Measurements from ENCODE around the gene ZMYND15. TPM values are rescaled to one million over a fixed set of nuclear protein-coding genes. Genes with fewer than 3 reads are reported as not detected.
A peak's percentile ranks its signal among the peaks of the same experiment; 100 is the strongest.
"Not testable (repeated sequence)": the region's sequence is repeated elsewhere in the genome, so short reads cannot be mapped to it uniquely, and the experiment has no call there.

Gene ZMYND15
- total RNA-seq, 1 donor from 2014 or later = 1.5 TPM

- no peak for DNase-seq (ENCODE audit: low read depth)
- peak overlapping the region; percentile 67 for H3K4me3 ChIP-seq (ENCODE audit: low read depth, low read length)
- TF ChIP-seq CTCF (conservative IDR thresholded peaks at IDR 0.05; ENCODE audit: low read depth, low read length) = no peak
These were observed 28.7 kb upstream of the ZMYND15 start for GRCh38 chr17:4710693-4711634.

GRCh38 chr17:4711661-4712181, 27.9 kb upstream of the ZMYND15 start:
- TF ChIP-seq CTCF (conservative IDR thresholded peaks at IDR 0.05; ENCODE audit: low read depth, low read length) = no peak
- no peak overlapping the region for H3K4me3 ChIP-seq (ENCODE audit: low read depth, low read length)
- no peak for DNase-seq (ENCODE audit: low read depth)

GRCh38 chr17:4712526-4712925, 27.1 kb upstream of the ZMYND15 start:
- no peak overlapping the region for H3K4me3 ChIP-seq (ENCODE audit: low read depth, low read length)
- TF ChIP-seq CTCF (conservative IDR thresholded peaks at IDR 0.05; ENCODE audit: low read depth, low read length) = no peak
- DNase-seq (ENCODE audit: low read depth) = no peak

GRCh38 chr17:4714340-4715062, 25.1 kb upstream of the ZMYND15 start:
- H3K4me3 ChIP-seq (ENCODE audit: low read depth, low read length); DNase-seq (ENCODE audit: low read depth): not testable (repeated sequence)

- H3K4me3 ChIP-seq (ENCODE audit: low read depth, low read length) = no peak overlapping the region
- no peak for TF ChIP-seq CTCF (conservative IDR thresholded peaks at IDR 0.05; ENCODE audit: low read depth, low read length)
- no peak for DNase-seq (ENCODE audit: low read depth)
These were observed 24.4 kb upstream of the ZMYND15 start for GRCh38 chr17:4715063-4715744.

GRCh38 chr17:4716081-4716480, 23.6 kb upstream of the ZMYND15 start:
- TF ChIP-seq CTCF (conservative IDR thresholded peaks at IDR 0.05; ENCODE audit: low read depth, low read length) = no peak
- no peak overlapping the region for H3K4me3 ChIP-seq (ENCODE audit: low read depth, low read length)
- no peak for DNase-seq (ENCODE audit: low read depth)

GRCh38 chr17:4717791-4718190, 21.8 kb upstream of the ZMYND15 start:
- DNase-seq (ENCODE audit: low read depth) = no peak
- H3K4me3 ChIP-seq (ENCODE audit: low read depth, low read length) = no peak overlapping the region
- no peak for TF ChIP-seq CTCF (conservative IDR thresholded peaks at IDR 0.05; ENCODE audit: low read depth, low read length)
